Tibial nerve (tissue), 3 donors: ENCODE results near the gene KAZN.

Experiments used
- CTCF ChIP-seq, 5 experiments: fragments of 200-600 bp in 3 of 5; fragments of 450-650 bp in 2 of 5; sonication (generic) in 3 of 5; IDR thresholded peaks; one replicate each; pipeline ENCODE4 v1.5.1; 2016 to 2019; ENCODE audit warnings: antibody characterized with exemption in 5 of 5, mild to moderate bottlenecking in 3 of 5, moderate library complexity in 2 of 5
- POLR2A ChIP-seq, 2 donors: fragments of 450-650 bp; IDR thresholded peaks; one replicate each; pipeline ENCODE4 v1.6.1; 2017; ENCODE audit warnings: antibody characterized with exemption in 2 of 2, mild to moderate bottlenecking in 2 of 2, moderate library complexity in 2 of 2

GRCh38 chr1:14723401-14723800, 124.9 kb downstream of the KAZN start:
- TF ChIP-seq POLR2A (IDR thresholded peaks at IDR 0.05) = no peak
- no peak for TF ChIP-seq CTCF (IDR thresholded peaks at IDR 0.05)
